ACC112 (cell line): ENCODE measurements around the gene ANKRD44.

ENCODE experiments used
- H2AFZ ChIP-seq: fragments of 200-600 bp; sonication (generic); one replicate; pipeline ENCODE4 v1.6.0; 2017; ENCODE audit warnings: antibody characterized with exemption, low read length; ENCODE audit not compliant: unreplicated experiment
- H3K27ac ChIP-seq: fragments of 200-600 bp; sonication (generic); 2 replicates; pipeline ENCODE4 v1.5.1; 2014; ENCODE audit warnings: low read depth, mild to moderate bottlenecking, antibody characterized with exemption, low read length, moderate library complexity
- H3K27me3 ChIP-seq: fragments of 200-600 bp; sonication (generic); 2 replicates; pipeline ENCODE4 v1.6.1; 2014; ENCODE audit warnings: mild to moderate bottlenecking, antibody characterized with exemption, low read length, moderate library complexity, mixed read lengths; ENCODE audit not compliant: insufficient read depth
- H3K36me3 ChIP-seq: fragments of 200-600 bp; sonication (generic); 2 replicates; pipeline ENCODE4 v1.6.1; 2016; ENCODE audit warnings: mild to moderate bottlenecking, antibody characterized with exemption, low read length, moderate library complexity, mixed read lengths; ENCODE audit not compliant: insufficient read depth
- H3K4me1 ChIP-seq: fragments of 200-600 bp; sonication (generic); one replicate; pipeline ENCODE4 v1.6.1; 2016; ENCODE audit warnings: low read length, mixed read lengths; ENCODE audit not compliant: insufficient read depth, unreplicated experiment, control insufficient read depth
- H3K4me3 ChIP-seq: fragments of 200-600 bp; sonication (generic); 2 replicates; pipeline ENCODE4 v1.5.1; 2014; ENCODE audit warnings: mild to moderate bottlenecking, low read depth, low read length
- H3K79me2 ChIP-seq: fragments of 200-600 bp; sonication (generic); one replicate; pipeline ENCODE4 v1.6.0; 2016; ENCODE audit warnings: low read length; ENCODE audit not compliant: control insufficient read depth, unreplicated experiment, insufficient read depth

The ANKRD44 gene

DNA sequence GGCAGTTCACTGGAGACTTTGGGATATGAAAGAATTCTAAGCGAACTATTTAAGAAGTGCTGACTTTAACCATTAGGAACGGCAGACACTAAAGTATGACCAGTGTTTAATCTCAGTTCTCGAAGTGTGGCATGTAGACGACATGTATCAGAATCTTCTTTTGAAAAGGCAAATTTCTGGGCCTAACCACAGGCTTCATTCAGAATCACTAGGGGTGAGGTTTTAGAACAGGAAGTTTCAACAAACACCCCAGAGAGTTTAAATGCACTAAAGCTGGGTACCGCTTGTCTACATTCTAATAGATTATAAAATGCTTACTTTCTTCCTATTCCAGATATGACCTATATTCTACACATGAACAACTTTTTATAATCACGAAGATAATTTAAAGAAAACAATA lies 180.3 kb downstream of the ANKRD44 start:
- H3K27ac ChIP-seq: no peak overlapping the region
- no peaks in the 10 kb centered on the region for H3K27me3 ChIP-seq
- H3K4me1 ChIP-seq: no peaks in the 10 kb centered on the region
- H3K4me3 ChIP-seq: no peak overlapping the region
- no peaks in the 10 kb centered on the region for H3K36me3 ChIP-seq
- no peaks in the 10 kb centered on the region for H3K79me2 ChIP-seq
- H2AFZ ChIP-seq: no peak overlapping the region

DNA sequence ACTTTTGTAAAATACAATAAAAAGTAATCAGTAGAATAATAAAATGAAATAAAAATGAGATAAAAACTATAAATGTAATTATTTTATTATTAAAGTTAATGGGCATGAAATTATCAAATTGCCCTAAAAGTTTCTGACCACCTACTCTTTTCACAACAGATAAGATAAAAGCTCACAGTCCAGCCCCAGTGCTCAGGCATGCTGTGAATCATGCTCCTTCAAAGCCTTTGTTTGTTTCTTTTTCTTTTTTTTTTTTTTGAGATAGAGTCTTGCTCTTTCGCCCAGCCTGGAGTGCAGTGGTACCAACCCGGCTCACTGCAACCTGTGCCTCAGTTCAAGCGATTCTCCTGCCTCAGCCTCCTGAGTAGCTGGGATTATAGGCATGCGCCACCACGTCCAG lies 181.7 kb downstream of the ANKRD44 start:
- Histone ChIP-seq H2AFZ (no peak overlapping the region), H3K4me1 (no peaks in the 10 kb centered on the region), H3K27ac (no peak overlapping the region), H3K79me2 (no peaks in the 10 kb centered on the region), H3K36me3 (no peaks in the 10 kb centered on the region), H3K4me3 (no peak overlapping the region), H3K27me3 (no peaks in the 10 kb centered on the region)

DNA sequence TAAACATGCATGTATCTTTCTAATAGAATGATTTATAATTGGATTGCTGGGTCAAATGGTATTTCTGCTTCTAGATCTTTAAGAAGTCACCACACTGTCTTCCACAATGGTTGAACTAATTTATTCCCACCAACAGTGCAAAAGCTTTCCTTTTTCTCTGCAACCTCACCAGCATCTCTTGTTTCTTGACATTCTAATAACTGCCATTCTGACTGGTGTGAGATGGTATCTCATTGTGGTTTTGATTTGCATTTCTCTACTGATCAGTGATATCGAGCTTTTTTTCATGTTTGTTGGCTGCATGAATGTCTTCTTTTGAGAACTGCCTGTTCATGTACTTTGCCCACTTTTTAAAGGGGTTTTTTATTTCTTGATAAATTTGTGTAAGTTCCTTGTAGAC lies 182.5 kb downstream of the ANKRD44 start:
- no peaks in the 10 kb centered on the region for H3K4me1 ChIP-seq

DNA sequence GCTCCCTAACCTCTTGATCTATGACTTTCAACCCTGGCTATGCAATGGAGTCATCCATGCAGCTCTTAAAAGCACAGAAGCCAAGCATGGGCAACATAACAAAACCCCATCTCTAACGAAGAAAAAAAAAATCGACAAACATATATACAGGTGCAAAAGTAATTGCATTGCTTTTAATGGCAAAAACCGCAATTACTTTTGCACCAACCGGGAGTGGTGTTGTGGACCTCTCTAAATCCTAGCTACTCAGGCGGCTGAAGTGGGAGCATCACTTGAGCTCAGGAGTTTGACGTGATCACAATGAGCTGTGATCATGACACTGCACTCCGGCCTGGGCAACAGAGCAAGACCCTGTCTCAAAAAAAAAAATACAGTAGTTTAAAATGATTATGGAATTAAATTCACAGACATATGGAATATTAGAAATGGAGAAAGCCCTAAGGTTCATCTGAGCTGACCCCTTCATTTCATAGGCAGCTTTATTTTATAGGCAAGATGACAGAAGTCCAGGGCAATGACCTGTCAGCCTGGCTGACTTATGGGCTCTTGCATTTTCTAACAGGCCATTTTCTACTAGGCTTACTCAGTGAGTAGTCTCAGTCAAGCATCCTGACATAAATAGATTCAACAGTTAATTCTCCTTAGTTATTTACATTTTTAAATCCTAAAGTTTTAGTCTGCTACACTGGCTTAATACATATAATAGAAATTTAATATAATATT lies 183.8 kb downstream of the ANKRD44 start:
- Histone ChIP-seq H3K4me1 (peaks cover 10% of the 10 kb centered on the region), H3K4me3 (no peak overlapping the region), H2AFZ (no peak overlapping the region), H3K79me2 (no peaks in the 10 kb centered on the region), H3K27ac (no peak overlapping the region), H3K27me3 (no peaks in the 10 kb centered on the region), H3K36me3 (no peaks in the 10 kb centered on the region)

More for the DNA sequence above, 182.5 kb downstream of the ANKRD44 start:
- H3K27ac ChIP-seq: no peak overlapping the region
- no peaks in the 10 kb centered on the region for H3K79me2 ChIP-seq
- no peaks in the 10 kb centered on the region for H3K27me3 ChIP-seq
- H3K36me3 ChIP-seq: no peaks in the 10 kb centered on the region
- H2AFZ ChIP-seq: no peak overlapping the region
- H3K4me3 ChIP-seq: no peak overlapping the region

- H2AFZ ChIP-seq: no peak overlapping the region
- H3K27ac ChIP-seq: no peak overlapping the region
- H3K36me3 ChIP-seq: no peaks in the 10 kb centered on the region
- no peaks in the 10 kb centered on the region for H3K27me3 ChIP-seq
- H3K79me2 ChIP-seq: no peaks in the 10 kb centered on the region
- H3K4me3 ChIP-seq: no peak overlapping the region
- peaks cover 13% of the 10 kb centered on the region for H3K4me1 ChIP-seq
Measured at GRCh38 chr2:197124639-197125390, 185.8 kb downstream of the ANKRD44 start.

GRCh38 chr2:197122821-197123220 lies 187.8 kb downstream of the ANKRD44 start:
- Histone ChIP-seq H3K27ac (no peak overlapping the region), H3K36me3 (no peaks in the 10 kb centered on the region), H3K27me3 (no peaks in the 10 kb centered on the region), H3K4me1 (peaks cover 13% of the 10 kb centered on the region), H2AFZ (no peak overlapping the region), H3K4me3 (no peak overlapping the region), H3K79me2 (no peaks in the 10 kb centered on the region)

GRCh38 chr2:197121756-197122385 lies 188.7 kb downstream of the ANKRD44 start:
- Histone ChIP-seq H3K4me1 (peaks cover 13% of the 10 kb centered on the region), H2AFZ (no peak overlapping the region), H3K79me2 (no peaks in the 10 kb centered on the region), H3K27ac (no peak overlapping the region), H3K4me3 (no peak overlapping the region), H3K36me3 (no peaks in the 10 kb centered on the region), H3K27me3 (no peaks in the 10 kb centered on the region)

GRCh38 chr2:197121255-197121654 lies 189.3 kb downstream of the ANKRD44 start:
- no peaks in the 10 kb centered on the region for H3K36me3 ChIP-seq
- peaks cover 13% of the 10 kb centered on the region for H3K4me1 ChIP-seq
- H3K27ac ChIP-seq: no peak overlapping the region
- no peaks in the 10 kb centered on the region for H3K79me2 ChIP-seq
- H3K4me3 ChIP-seq: no peak overlapping the region
- H2AFZ ChIP-seq: no peak overlapping the region
- no peaks in the 10 kb centered on the region for H3K27me3 ChIP-seq

DNA sequence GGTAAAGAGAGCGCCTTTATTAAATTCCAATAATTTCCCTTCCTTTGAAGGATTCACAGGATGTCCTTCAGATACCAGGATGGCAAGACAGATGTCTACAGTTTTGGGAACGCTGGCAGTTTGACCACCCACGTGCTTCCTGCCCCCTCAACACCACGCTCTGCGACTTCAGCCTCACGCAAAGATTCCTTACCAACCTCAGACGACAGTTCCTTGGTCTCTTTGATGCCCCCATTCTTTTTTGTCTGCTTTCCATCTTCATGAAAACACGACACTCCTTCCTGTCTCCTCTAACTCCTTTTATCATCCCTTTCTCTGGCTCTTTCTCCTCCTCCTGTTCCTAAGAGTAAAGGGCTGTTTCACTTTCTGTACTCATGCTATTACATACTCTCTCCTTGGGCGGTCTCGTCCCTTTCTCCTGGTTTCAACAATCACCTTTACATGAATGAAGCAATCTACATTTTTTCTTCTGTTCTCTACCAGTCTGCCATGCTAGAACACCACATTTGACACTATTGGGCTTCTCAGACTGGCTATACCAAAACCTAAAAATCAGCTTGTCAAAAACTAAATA lies 194.2 kb downstream of the ANKRD44 start:
- Histone ChIP-seq H3K36me3 (no peaks in the 10 kb centered on the region), H3K27me3 (no peaks in the 10 kb centered on the region), H2AFZ (no peak overlapping the region), H3K79me2 (no peaks in the 10 kb centered on the region), H3K4me3 (no peak overlapping the region), H3K4me1 (no peaks in the 10 kb centered on the region), H3K27ac (no peak overlapping the region)

GRCh38 chr2:197115325-197115724 lies 195.3 kb downstream of the ANKRD44 start:
- Histone ChIP-seq H3K4me3 (no peak overlapping the region), H3K79me2 (no peaks in the 10 kb centered on the region), H3K27ac (no peak overlapping the region), H3K36me3 (no peaks in the 10 kb centered on the region), H3K4me1 (no peaks in the 10 kb centered on the region), H3K27me3 (no peaks in the 10 kb centered on the region), H2AFZ (no peak overlapping the region)
